Measurements from ENCODE around the gene MAVS.
"Not testable (repeated sequence)": the region's sequence is repeated elsewhere in the genome, so short reads cannot be mapped to it uniquely, and the experiment has no call there.

Gene MAVS

GRCh38 chr20:3889489-3890397 is 43.1 kb downstream of the MAVS start:
- peak; percentile 44 for DNase-seq

- DNase-seq = peak; percentile 42
Observed at GRCh38 chr20:3890398-3890751, 43.7 kb downstream of the MAVS start.

- DNase-seq = no peak
Observed at GRCh38 chr20:3890999-3891929, 44.6 kb downstream of the MAVS start.

- no peak for DNase-seq
Observed at GRCh38 chr20:3894796-3895195, 48.2 kb downstream of the MAVS start.

GRCh38 chr20:3896302-3896701 is 49.7 kb downstream of the MAVS start:
- DNase-seq = no peak

- no peak for DNase-seq
Observed at GRCh38 chr20:3896853-3897583, 50.4 kb downstream of the MAVS start.

GRCh38 chr20:3898181-3898580 is 51.5 kb downstream of the MAVS start:
- not testable (repeated sequence) for DNase-seq

- no peak for DNase-seq
Observed at GRCh38 chr20:3898639-3899038, 52.0 kb downstream of the MAVS start.

- peak; percentile 46 for DNase-seq
Observed at GRCh38 chr20:3900187-3900604, 53.6 kb downstream of the MAVS start.

- DNase-seq = no peak
Observed at GRCh38 chr20:3901028-3901705, 54.5 kb downstream of the MAVS start.

- DNase-seq = no peak
Observed at GRCh38 chr20:3901706-3902440, 55.2 kb downstream of the MAVS start.

- DNase-seq = no peak
Observed at GRCh38 chr20:3902446-3902845, 55.8 kb downstream of the MAVS start.

GRCh38 chr20:3904224-3904623 is 57.6 kb downstream of the MAVS start:
- DNase-seq = no peak

GRCh38 chr20:3904857-3905256 is 58.2 kb downstream of the MAVS start:
- DNase-seq = no peak

GRCh38 chr20:3906744-3907721 is 60.4 kb downstream of the MAVS start:
- DNase-seq = not testable (repeated sequence)

- no peak for DNase-seq
Observed at GRCh38 chr20:3908667-3909066, 62.0 kb downstream of the MAVS start.

- DNase-seq = no peak
Observed at GRCh38 chr20:3909952-3910366, 63.3 kb downstream of the MAVS start.

GRCh38 chr20:3910853-3911252 is 64.2 kb downstream of the MAVS start:
- no peak for DNase-seq

- DNase-seq = peak; percentile 96
Observed at GRCh38 chr20:3911956-3912355, 65.3 kb downstream of the MAVS start.

- DNase-seq = no peak
Observed at GRCh38 chr20:3914446-3914845, 67.8 kb downstream of the MAVS start.
